HCT116 (cell line): ENCODE data around the gene CDK14. TPM values are rescaled to one million over a fixed set of nuclear protein-coding genes. Genes with fewer than 3 reads are reported as not detected.

Source experiments
- ATAC-seq: fragments of 200-7000 bp; cut with Tn5 transposase; 2 replicates; pipeline ENCODE4 v1.9.1; 2020; ENCODE audit warnings: mild to moderate bottlenecking, moderate library complexity
- BruUV-seq: library from RNA; stranded (reverse); fragments of 400-500 nt; replicated peaks from 2 replicates; lab custom pipeline; 2021; lab: Mats Ljungman, UMichigan
- CTCF ChIA-PET: fragments of 300-600 bp; sonication (Branson Sonifier 250); formaldehyde crosslinking; loops from one replicate; lab custom pipeline; 2021; ENCODE audit warnings: antibody characterized with exemption; lab: Charles Lee
- POLR2A ChIA-PET: fragments of 300-600, 350-600 bp; sonication (Branson Sonifier 250); formaldehyde crosslinking; loops from one replicate; lab custom pipeline; 2021; ENCODE audit warnings: antibody characterized with exemption; lab: Charles Lee
- RAD21 ChIA-PET, 2 experiments: fragments of 300-600 bp; sonication (Branson Sonifier 250); formaldehyde crosslinking; loops; one replicate each; lab custom pipeline; 2023; ENCODE audit warnings: low total read pairs in 2 of 2; ENCODE audit not compliant: uncharacterized antibody in 2 of 2, unreplicated experiment in 2 of 2, low non-redundant PET in 1 of 2; lab: Charles Lee
- DNase-seq: peaks from one replicate; pipeline ENCODE4 v3.0.0-alpha.2; 2010; ENCODE audit warnings: low read depth, low spot score
- H2AFZ ChIP-seq: fragments of 200-600 bp; shearing (Covaris generic), sonication (generic); 2 replicates; pipeline ENCODE4 v1.6.1; 2017; ENCODE audit warnings: low read depth, mixed run types, mixed read lengths, antibody characterized with exemption, low read length; ENCODE audit not compliant: poor library complexity, severe bottlenecking
- H3K27ac ChIP-seq: 2 replicates; pipeline ENCODE4 v1.5.1; 2012; ENCODE audit warnings: low read depth, low read length
- H3K27me3 ChIP-seq: fragments of 200-600 bp; sonication (generic); 2 replicates; pipeline ENCODE4 v1.6.1; 2016; ENCODE audit warnings: mixed run types, low read length, mixed read lengths; ENCODE audit not compliant: insufficient read depth
- H3K36me3 ChIP-seq, 2 experiments: fragments of 200-500 bp in 1 of 2; fragments of 200-600 bp in 1 of 2; sonication (Bioruptor generic) in 1 of 2; sonication (generic) in 1 of 2; 2 replicates each; pipeline versions ENCODE4 v1.5.1 to v1.6.1; 2014 to 2016; ENCODE audit warnings: low read length in 2 of 2, inconsistent platforms in 1 of 2, mixed read lengths in 1 of 2, mixed run types in 1 of 2; ENCODE audit not compliant: insufficient read depth in 2 of 2, control insufficient read depth in 1 of 2
- H3K4me1 ChIP-seq, 2 experiments: fragments of 200-600 bp in 1 of 2; sonication (generic) in 1 of 2; 2 replicates each; pipeline versions ENCODE4 v1.5.1 to v1.6.1; 2012 to 2017; ENCODE audit warnings: low read length in 2 of 2, inconsistent platforms in 1 of 2, mild to moderate bottlenecking in 1 of 2, mixed read lengths in 1 of 2, mixed run types in 1 of 2, moderate library complexity in 1 of 2; ENCODE audit not compliant: insufficient read depth in 2 of 2, control insufficient read depth in 1 of 2
- H3K4me2 ChIP-seq: fragments of 200-600 bp; sonication (generic); 2 replicates; pipeline ENCODE4 v1.6.1; 2017; ENCODE audit warnings: mixed run types, low read length, mixed read lengths
- H3K4me3 ChIP-seq, 2 experiments: fragments of 200-600 bp in 1 of 2; sonication (generic) in 1 of 2; replicated peaks in 1 of 2; 2 replicates each; pipeline ENCODE4 v1.5.1; 2011 to 2016; ENCODE audit warnings: low read length in 2 of 2, control low read depth in 1 of 2, low read depth in 1 of 2, mild to moderate bottlenecking in 1 of 2, mixed read lengths in 1 of 2, mixed run types in 1 of 2
- H3K79me2 ChIP-seq: fragments of 200-600 bp; sonication (generic); 2 replicates; pipeline ENCODE4 v1.6.1; 2017; ENCODE audit warnings: mild to moderate bottlenecking, mixed run types, low read length, moderate library complexity, mixed read lengths; ENCODE audit not compliant: insufficient read depth
- H3K9ac ChIP-seq: fragments of 200-600 bp; sonication (generic); 2 replicates; pipeline ENCODE4 v1.6.1; 2016; ENCODE audit warnings: low read length, mixed read lengths
- H3K9me2 ChIP-seq: fragments of 200-600 bp; sonication (generic), shearing (Covaris generic); 2 replicates; pipeline ENCODE4 v1.6.1; 2017; ENCODE audit warnings: mixed run types, mild to moderate bottlenecking, moderate library complexity; ENCODE audit not compliant: insufficient read depth
- H3K9me3 ChIP-seq, 2 experiments: fragments of 200-500 bp in 1 of 2; fragments of 200-600 bp in 1 of 2; sonication (Bioruptor generic) in 1 of 2; sonication (generic) in 1 of 2; 2 replicates each; pipeline ENCODE4 v1.6.1; 2014 to 2017; ENCODE audit warnings: low read length in 2 of 2, mixed read lengths in 2 of 2, inconsistent platforms in 1 of 2, low read depth in 1 of 2, mild to moderate bottlenecking in 1 of 2, mixed run types in 1 of 2, moderate library complexity in 1 of 2; ENCODE audit not compliant: control insufficient read depth in 1 of 2, insufficient read depth in 1 of 2
- H4K20me1 ChIP-seq: fragments of 200-600 bp; sonication (generic), shearing (Covaris generic); 2 replicates; pipeline ENCODE4 v1.6.1; 2017; ENCODE audit warnings: mixed run types, mild to moderate bottlenecking, moderate library complexity; ENCODE audit not compliant: insufficient read depth
- CEBPB ChIP-seq: IDR thresholded peaks from 2 replicates; pipeline ENCODE4 v1.6.1; 2012; ENCODE audit warnings: low read depth
- EZH2phosphoT487 ChIP-seq: fragments of 200-600 bp; IDR thresholded peaks from 2 replicates; pipeline ENCODE4 v1.6.1; 2018; ENCODE audit warnings: antibody characterized with exemption, borderline replicate concordance
- FOSL1 ChIP-seq: IDR thresholded peaks from 2 replicates; pipeline ENCODE4 v1.6.1; 2012; ENCODE audit warnings: low read depth
- POLR2A ChIP-seq: IDR thresholded peaks from 2 replicates; pipeline ENCODE4 v1.7.0; 2011; ENCODE audit warnings: borderline replicate concordance; ENCODE audit not compliant: insufficient read depth, insufficient read length; ENCODE audit errors: extremely low read depth
- RAD21 ChIP-seq: IDR thresholded peaks from 2 replicates; pipeline ENCODE4 v1.6.1; 2012; ENCODE audit warnings: low read depth, mild to moderate bottlenecking
- ZNF274 ChIP-seq: fragments of 200-500 bp; sonication (Bioruptor generic); IDR thresholded peaks from 2 replicates; pipeline ENCODE4 v1.6.1; 2014; ENCODE audit warnings: mild to moderate bottlenecking, low read depth, low read length, inconsistent platforms
- intact Hi-C: fragments of 100-400 bp; cut with micrococcal nuclease; formaldehyde crosslinking; loops from 2 replicates; pipeline ENCODE4 v1.10.0; 2022
- total RNA-seq: library from RNA; stranded (reverse); gene quantifications from one replicate; pipeline ENCODE4 v1.2.1, GENCODE V29; 2021; ENCODE audit not compliant: unreplicated experiment
- TF ChIP-seq, protein P1 (sequence below): IDR thresholded peaks from 2 replicates; pipeline ENCODE4 v1.6.1; 2012; ENCODE audit warnings: low read depth
- TF ChIP-seq, protein P2 (sequence below): IDR thresholded peaks from 2 replicates; pipeline ENCODE4 v1.6.1; 2012
- TF ChIP-seq, protein P3 (sequence below): IDR thresholded peaks from 2 replicates; pipeline ENCODE4 v1.6.1; 2012

The CDK14 gene
- total RNA-seq, 1 experiment from 2014 or later: 10.2 TPM

DNA sequence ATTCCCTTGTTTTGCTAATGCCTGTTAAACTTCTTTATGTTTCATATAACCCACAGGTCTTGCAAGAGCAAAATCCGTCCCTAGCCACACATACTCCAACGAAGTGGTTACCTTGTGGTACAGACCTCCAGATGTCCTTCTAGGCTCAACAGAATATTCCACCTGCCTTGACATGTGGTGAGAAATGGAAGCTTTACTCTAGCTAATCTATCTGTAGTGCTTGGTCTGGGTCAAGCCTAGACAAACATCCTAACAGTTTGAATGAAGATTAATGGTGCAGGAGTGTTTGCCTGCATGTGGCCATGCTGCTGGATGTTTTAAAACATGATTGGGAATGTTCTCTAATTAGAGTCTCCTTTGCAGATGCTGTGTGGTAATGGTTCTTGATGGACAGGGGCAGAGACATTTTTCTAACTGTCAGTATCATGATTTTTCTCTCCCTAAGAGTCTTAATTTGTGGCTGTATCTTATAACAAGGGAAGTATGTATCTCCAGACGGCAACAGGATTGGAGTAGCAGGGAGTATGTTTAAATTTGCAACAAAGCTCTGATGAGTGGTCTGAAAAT lies 359.6 kb downstream of the CDK14 start:
- no peak overlapping the region for H3K27ac ChIP-seq
- no peaks in the 10 kb centered on the region for H3K9me3 ChIP-seq
- intact Hi-C loops: no loop called here
- H3K36me3 ChIP-seq: no peaks in the 10 kb centered on the region
- BruUV-seq: no TSS peak
- no peaks in the 10 kb centered on the region for H3K9me2 ChIP-seq
- no peaks in the 10 kb centered on the region for H3K27me3 ChIP-seq
- H3K4me2 ChIP-seq: no peak overlapping the region
- H3K9ac ChIP-seq: no peak overlapping the region
- ATAC-seq: no peak
- ChIA-PET CTCF (no interaction called here), POLR2A (no interaction called here), RAD21 (no interaction called here)
- H3K79me2 ChIP-seq: no peaks in the 10 kb centered on the region
- H3K4me3 ChIP-seq: no peak overlapping the region
- no peaks in the 10 kb centered on the region for H4K20me1 ChIP-seq
- TF ChIP-seq, protein P1, sequence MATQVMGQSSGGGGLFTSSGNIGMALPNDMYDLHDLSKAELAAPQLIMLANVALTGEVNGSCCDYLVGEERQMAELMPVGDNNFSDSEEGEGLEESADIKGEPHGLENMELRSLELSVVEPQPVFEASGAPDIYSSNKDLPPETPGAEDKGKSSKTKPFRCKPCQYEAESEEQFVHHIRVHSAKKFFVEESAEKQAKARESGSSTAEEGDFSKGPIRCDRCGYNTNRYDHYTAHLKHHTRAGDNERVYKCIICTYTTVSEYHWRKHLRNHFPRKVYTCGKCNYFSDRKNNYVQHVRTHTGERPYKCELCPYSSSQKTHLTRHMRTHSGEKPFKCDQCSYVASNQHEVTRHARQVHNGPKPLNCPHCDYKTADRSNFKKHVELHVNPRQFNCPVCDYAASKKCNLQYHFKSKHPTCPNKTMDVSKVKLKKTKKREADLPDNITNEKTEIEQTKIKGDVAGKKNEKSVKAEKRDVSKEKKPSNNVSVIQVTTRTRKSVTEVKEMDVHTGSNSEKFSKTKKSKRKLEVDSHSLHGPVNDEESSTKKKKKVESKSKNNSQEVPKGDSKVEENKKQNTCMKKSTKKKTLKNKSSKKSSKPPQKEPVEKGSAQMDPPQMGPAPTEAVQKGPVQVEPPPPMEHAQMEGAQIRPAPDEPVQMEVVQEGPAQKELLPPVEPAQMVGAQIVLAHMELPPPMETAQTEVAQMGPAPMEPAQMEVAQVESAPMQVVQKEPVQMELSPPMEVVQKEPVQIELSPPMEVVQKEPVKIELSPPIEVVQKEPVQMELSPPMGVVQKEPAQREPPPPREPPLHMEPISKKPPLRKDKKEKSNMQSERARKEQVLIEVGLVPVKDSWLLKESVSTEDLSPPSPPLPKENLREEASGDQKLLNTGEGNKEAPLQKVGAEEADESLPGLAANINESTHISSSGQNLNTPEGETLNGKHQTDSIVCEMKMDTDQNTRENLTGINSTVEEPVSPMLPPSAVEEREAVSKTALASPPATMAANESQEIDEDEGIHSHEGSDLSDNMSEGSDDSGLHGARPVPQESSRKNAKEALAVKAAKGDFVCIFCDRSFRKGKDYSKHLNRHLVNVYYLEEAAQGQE: no peak
- TF ChIP-seq, protein P2, sequence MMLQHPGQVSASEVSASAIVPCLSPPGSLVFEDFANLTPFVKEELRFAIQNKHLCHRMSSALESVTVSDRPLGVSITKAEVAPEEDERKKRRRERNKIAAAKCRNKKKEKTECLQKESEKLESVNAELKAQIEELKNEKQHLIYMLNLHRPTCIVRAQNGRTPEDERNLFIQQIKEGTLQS: no peak
- TF ChIP-seq ZNF274 (no peak), POLR2A (no peak), FOSL1 (no peak), RAD21 (no peak), EZH2phosphoT487 (no peak), CEBPB (no peak)
- TF ChIP-seq, protein P3, sequence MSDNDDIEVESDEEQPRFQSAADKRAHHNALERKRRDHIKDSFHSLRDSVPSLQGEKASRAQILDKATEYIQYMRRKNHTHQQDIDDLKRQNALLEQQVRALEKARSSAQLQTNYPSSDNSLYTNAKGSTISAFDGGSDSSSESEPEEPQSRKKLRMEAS: no peak
- DNase-seq: no peak
- no peaks in the 10 kb centered on the region for H3K4me1 ChIP-seq
- H2AFZ ChIP-seq: no peak overlapping the region
